ENCODE data around the gene C19orf47.

C19orf47 gene

DNA sequence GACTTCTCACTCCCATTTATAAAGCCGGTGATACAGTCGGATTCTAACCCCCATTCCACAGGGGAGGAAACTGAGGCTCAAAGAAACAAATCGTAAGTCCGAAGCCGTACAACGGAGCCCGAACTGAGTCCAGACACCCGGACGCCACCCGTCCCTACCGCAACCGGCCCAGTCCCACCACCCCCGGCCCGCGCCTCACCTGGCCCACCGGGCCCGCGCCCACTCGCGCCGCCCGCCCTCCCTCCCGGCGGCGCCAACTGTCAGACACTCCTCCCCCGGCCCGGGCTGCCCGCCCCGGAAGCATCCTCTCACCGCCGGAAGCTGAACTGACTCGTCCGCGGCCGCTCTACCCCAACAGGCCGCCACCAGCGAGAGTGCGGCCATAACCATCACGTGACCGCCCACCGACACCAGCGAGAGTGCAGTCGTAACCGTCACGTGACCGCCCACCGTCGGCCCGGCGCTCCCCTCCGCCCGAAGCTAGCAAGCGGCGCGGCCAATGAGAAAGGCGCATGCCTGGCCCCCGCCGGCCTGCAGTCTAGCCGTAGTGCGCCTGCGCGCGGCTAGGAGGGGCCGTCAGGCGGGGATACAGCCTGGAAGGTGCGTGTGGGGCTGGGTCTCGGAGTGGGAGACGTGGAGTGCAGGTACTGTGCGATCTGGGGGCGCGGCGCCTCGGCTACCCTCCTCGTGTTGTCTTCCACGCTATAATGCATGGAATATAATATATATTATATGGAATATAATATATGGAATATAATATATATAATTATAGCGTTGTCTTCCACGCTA is at the start of gene C19orf47, which contains the start of gene PLD3:
Gene C19orf47, minus strand, starts transcription at position 273 of the 789 bp plus-strand sequence. CDS start 6,540 bp downstream, outside the sequence.
Gene PLD3, plus strand, starts transcription at position 571 of the 789 bp plus-strand sequence. CDS start 17,789 bp downstream, outside the sequence.
- DNase-seq, result peak; percentile 98

DNA sequence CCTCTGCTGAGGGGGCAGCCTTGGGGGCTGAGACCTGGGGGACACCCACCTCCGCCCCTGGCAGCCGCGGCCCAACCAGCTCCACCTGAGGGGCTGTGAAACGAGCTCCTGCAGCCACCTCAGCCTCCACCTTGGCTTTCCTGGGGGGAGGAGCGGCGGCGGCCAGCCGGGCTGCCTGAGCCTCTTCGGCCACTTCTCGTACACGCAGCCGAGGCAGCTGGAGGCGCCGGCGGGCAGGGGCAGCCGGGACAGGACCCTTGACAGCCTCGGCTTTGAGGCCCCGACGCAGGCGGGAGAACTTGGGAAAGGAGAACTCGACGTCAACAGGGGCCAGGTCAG is 49.3 kb upstream of the C19orf47 start:
- DNase-seq, result no peak

- no peak for DNase-seq
Observed at GRCh38 chr19:40396886-40397567, 48.8 kb upstream of the C19orf47 start.

GRCh38 chr19:40395956-40396355 is 47.8 kb upstream of the C19orf47 start:
- DNase-seq, result no peak

GRCh38 chr19:40394816-40395210 is 46.6 kb upstream of the C19orf47 start:
- DNase-seq, result no peak

GRCh38 chr19:40393894-40394815 is 46.0 kb upstream of the C19orf47 start:
- DNase-seq, result no peak

GRCh38 chr19:40392894-40393517 is 44.8 kb upstream of the C19orf47 start:
- DNase-seq, result no peak

DNA sequence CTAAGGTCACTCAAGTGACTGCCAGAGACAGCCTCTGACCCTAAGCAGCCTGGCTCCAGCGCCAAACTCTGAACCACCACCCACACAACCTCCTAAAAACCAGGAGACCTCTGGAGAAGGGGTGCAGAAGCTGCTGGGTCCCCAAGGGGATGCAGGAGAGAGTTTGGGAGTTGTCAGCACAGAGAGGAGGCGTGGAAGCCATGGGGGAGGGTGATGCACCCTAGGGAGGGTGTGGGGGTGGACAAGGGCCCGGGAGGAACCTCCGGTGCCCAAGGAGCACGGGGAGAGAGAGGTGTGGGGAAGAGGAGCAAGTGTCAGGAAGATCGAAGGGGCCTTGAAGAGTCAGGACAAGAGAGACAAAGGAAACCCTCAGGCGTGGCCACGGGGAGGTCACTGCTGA is 43.9 kb upstream of the C19orf47 start:
- DNase-seq, result no peak

- DNase-seq, result no peak
Observed at GRCh38 chr19:40390084-40390742, 42.0 kb upstream of the C19orf47 start, which contains the start of gene HIPK4. HIPK4 (minus strand) TSS chr19:40390181; CDS start chr19:40389902, 279 bp downstream.

GRCh38 chr19:40389404-40390083 is 41.3 kb upstream of the C19orf47 start:
- DNase-seq, result no peak

GRCh38 chr19:40388481-40388880 is 40.3 kb upstream of the C19orf47 start:
- no peak for DNase-seq

GRCh38 chr19:40387155-40387554 is 39.0 kb upstream of the C19orf47 start:
- no peak for DNase-seq

DNA sequence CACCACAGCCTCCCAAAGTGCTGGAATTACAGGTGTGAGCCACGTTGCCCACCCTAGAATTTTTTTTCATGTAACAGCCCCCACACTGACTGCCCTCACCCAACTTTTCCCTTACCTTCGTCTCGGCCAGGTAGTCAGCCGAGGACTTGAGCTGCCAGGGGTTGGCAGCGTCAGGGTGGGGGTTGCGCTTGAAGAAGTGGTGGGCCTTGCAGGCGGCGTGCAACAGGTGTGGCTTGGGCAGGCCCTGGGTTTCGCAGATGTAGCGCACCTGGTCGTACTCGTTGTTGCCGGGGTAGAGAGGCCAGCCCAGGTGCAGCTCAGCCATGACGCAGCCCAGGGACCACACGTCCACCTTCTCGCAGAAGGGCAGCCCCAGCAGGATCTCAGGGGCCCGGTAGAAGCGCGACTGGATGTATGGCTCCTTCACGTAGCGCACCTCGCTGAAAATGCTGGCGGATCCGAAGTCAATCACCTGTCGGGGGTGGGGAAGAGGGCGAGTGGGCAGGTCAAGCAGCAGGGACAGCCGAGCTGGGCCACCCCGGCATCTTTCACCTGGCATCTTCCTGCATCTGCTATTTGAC is 35.6 kb upstream of the C19orf47 start:
- DNase-seq, result no peak

GRCh38 chr19:40381321-40381720 is 33.1 kb upstream of the C19orf47 start:
- no peak for DNase-seq

DNA sequence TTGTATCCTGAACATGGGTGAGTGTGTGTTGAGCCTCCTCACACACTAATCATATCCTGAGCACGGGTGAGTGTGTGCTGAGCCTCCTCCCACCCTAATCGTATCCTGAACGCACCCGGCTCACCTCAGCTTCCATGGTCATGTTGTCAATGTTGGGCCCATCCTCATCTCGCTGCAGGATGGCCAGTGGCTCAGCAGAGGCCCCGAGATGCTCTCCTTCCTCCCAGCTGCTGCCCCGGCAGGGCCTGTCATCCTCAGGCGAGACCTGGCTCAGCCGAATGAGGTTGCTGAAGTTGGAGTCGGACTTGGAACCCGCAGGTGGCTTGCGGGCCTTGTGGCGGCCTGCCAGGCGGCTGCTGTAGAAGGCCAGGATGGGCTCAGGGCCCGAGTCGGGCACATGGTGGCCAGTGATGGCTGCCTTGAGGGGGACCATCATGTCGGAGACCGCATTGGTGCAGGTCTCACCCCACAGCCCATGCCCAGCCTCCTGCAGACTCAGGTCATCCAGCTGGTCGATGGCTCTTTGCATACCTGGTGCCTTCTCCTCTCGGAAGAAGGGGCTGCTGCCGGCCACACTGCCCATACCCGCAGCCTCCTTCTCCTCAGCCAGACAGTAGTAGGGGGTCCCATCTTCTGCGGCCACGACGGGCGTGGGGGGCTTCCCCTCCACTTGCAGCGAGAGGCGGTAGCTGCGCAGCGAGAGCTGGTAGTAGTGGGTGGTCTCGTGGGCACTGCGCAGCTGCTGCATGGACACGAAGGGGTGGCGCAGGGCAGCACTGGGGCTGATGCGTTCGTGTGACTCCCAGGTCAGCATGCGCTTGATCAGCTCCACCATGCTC is 32.2 kb upstream of the C19orf47 start:
- no peak for DNase-seq

DNA sequence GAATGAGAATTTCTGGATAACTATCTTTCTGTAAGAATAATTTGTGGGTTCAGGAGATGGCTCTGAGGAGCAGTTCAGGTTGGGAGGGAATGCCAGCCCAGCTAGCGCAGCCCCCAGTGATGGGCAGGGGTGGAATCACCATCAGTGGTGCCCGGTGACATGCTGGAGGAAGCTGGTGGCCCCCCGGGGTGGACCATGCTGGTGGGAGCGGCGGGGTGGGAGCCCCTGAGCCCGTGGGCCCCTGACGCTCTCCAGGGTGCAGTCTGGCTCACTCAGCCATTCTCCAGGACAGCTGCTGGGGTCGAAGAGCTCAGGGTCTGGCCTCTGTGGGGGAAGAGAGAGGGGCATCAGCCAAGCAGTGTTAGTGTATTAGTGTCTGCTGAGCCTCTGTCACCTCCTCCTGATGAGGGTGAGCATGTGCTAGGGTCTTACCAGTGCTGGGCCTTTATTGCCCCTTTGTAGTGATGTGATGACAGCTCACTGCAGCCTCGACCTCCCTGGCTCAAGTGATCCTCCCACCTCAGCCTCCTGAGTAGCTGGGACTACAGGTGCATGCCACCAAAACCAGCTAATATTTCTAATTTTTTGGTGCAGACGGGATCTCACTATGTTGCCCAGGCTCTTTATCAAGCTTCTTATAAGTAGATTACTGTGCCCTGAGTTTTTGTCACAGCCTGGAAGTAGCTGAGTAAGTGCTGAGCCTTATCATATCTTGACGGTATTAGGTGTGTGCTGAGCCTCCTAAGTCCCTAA is 31.4 kb upstream of the C19orf47 start:
- DNase-seq, result no peak

- no peak for DNase-seq
Observed at GRCh38 chr19:40378509-40378908, 30.3 kb upstream of the C19orf47 start.

- no peak for DNase-seq
Observed at GRCh38 chr19:40377876-40378385, 29.7 kb upstream of the C19orf47 start.

- no peak for DNase-seq
Observed at GRCh38 chr19:40376286-40376862, 28.2 kb upstream of the C19orf47 start.
